ENCODE results near the gene PSMC3IP. TPM values are rescaled to one million over a fixed set of nuclear protein-coding genes. Genes with fewer than 3 reads are reported as not detected.

Gene PSMC3IP
- total and polyA plus RNA-seq, 9 donors, result 5.4 to 13.5 (median 11.8) TPM

- no peak for DNase-seq
- peaks cover 10% of the 10 kb centered on the region for H3K4me1 ChIP-seq (ENCODE audit: control insufficient read depth, insufficient read depth, low read length)
- H3K27me3 ChIP-seq (ENCODE audit: control insufficient read depth, insufficient read depth, low read length), result no peaks in the 10 kb centered on the region
- WGBS (ENCODE audit: insufficient coverage), result 61% methylated on average over 2 of the region's 3 CpGs
- no peaks in the 10 kb centered on the region for H3K36me3 ChIP-seq (ENCODE audit: control insufficient read depth, insufficient read depth, low read length)
- H3K9me3 ChIP-seq (replicated peaks; ENCODE audit: control insufficient read depth, low read depth, low read length), result no peaks in the 10 kb centered on the region
- no peak overlapping the region for H3K4me3 ChIP-seq (ENCODE audit: low read length)
- H3K27ac ChIP-seq (ENCODE audit: low read length), result no peak overlapping the region
Observed at GRCh38 chr17:42529061-42529460, 48.5 kb downstream of the PSMC3IP start.

GRCh38 chr17:42527932-42528331 is 49.6 kb downstream of the PSMC3IP start:
- no peaks in the 10 kb centered on the region for H3K9me3 ChIP-seq (replicated peaks; ENCODE audit: control insufficient read depth, low read depth, low read length)
- DNase-seq, result no peak
- H3K4me1 ChIP-seq (ENCODE audit: control insufficient read depth, insufficient read depth, low read length), result peaks cover 13% of the 10 kb centered on the region
- WGBS (ENCODE audit: insufficient coverage), result 100% methylated on average over 2 of the region's 6 CpGs
- H3K36me3 ChIP-seq (ENCODE audit: control insufficient read depth, insufficient read depth, low read length), result peaks cover 3% of the 10 kb centered on the region
- no peak overlapping the region for H3K27ac ChIP-seq (ENCODE audit: low read length)
- H3K27me3 ChIP-seq (ENCODE audit: control insufficient read depth, insufficient read depth, low read length), result no peaks in the 10 kb centered on the region
- H3K4me3 ChIP-seq (ENCODE audit: low read length), result no peak overlapping the region

- Histone ChIP-seq H3K9me3 (replicated peaks; ENCODE audit: control insufficient read depth, low read depth, low read length) (no peaks in the 10 kb centered on the region), H3K27me3 (ENCODE audit: control insufficient read depth, insufficient read depth, low read length) (no peaks in the 10 kb centered on the region), H3K36me3 (ENCODE audit: control insufficient read depth, insufficient read depth, low read length) (peaks cover 20% of the 10 kb centered on the region), H3K27ac (ENCODE audit: low read length) (peak overlapping the region; percentile 13), H3K4me3 (ENCODE audit: low read length) (no peak overlapping the region), H3K4me1 (ENCODE audit: control insufficient read depth, insufficient read depth, low read length) (peaks cover 29% of the 10 kb centered on the region)
- DNase-seq, result no peak
- 60% methylated on average over 1 of the region's 6 CpGs for WGBS (ENCODE audit: insufficient coverage)
Observed at GRCh38 chr17:42526031-42526444, 51.5 kb downstream of the PSMC3IP start.

GRCh38 chr17:42525221-42525620 is 52.3 kb downstream of the PSMC3IP start:
- Histone ChIP-seq H3K4me1 (ENCODE audit: control insufficient read depth, insufficient read depth, low read length) (peaks cover 37% of the 10 kb centered on the region), H3K36me3 (ENCODE audit: control insufficient read depth, insufficient read depth, low read length) (peaks cover 20% of the 10 kb centered on the region), H3K27me3 (ENCODE audit: control insufficient read depth, insufficient read depth, low read length) (no peaks in the 10 kb centered on the region), H3K9me3 (replicated peaks; ENCODE audit: control insufficient read depth, low read depth, low read length) (no peaks in the 10 kb centered on the region), H3K4me3 (ENCODE audit: low read length) (no peak overlapping the region), H3K27ac (ENCODE audit: low read length) (no peak overlapping the region)
- no CpG with 5 or more reads among the region's 2 CpGs for WGBS (ENCODE audit: insufficient coverage)
- no peak for DNase-seq

GRCh38 chr17:42522798-42523278 is 54.7 kb downstream of the PSMC3IP start:
- WGBS (ENCODE audit: insufficient coverage), result 40% methylated on average over 1 of the region's 8 CpGs
- H3K27me3 ChIP-seq (ENCODE audit: control insufficient read depth, insufficient read depth, low read length), result no peaks in the 10 kb centered on the region
- H3K4me3 ChIP-seq (ENCODE audit: low read length), result no peak overlapping the region
- peaks cover 20% of the 10 kb centered on the region for H3K36me3 ChIP-seq (ENCODE audit: control insufficient read depth, insufficient read depth, low read length)
- DNase-seq, result no peak
- no peaks in the 10 kb centered on the region for H3K9me3 ChIP-seq (replicated peaks; ENCODE audit: control insufficient read depth, low read depth, low read length)
- H3K4me1 ChIP-seq (ENCODE audit: control insufficient read depth, insufficient read depth, low read length), result peaks cover 59% of the 10 kb centered on the region
- peak overlapping the region; percentile 97 for H3K27ac ChIP-seq (ENCODE audit: low read length)

Other genes starting within 250 kb of the PSMC3IP start
- 44.7 TPM for gene STAT3, start 189.3 kb downstream of the PSMC3IP start, total RNA-seq
- 10 to 100 TPM; 42.6 to 56.9 (median 48.1) TPM for gene STAT3, start 189.3 kb downstream of the PSMC3IP start, polyA plus RNA-seq (ENCODE audit: insufficient read depth in 1 of 8, insufficient read length in 8 of 8, low replicate concordance in 1 of 8)
- 206 TPM for gene CAVIN1, start 154.5 kb downstream of the PSMC3IP start, total RNA-seq
- 100 to 1,000 TPM; 249 to 334 (median 299) TPM for gene CAVIN1, start 154.5 kb downstream of the PSMC3IP start, polyA plus RNA-seq (ENCODE audit: insufficient read depth in 1 of 8, insufficient read length in 8 of 8, low replicate concordance in 1 of 8)
- gene ATP6V0A1, start 118.9 kb downstream of the PSMC3IP start, total RNA-seq, result 18.5 TPM
- 10 to 100 TPM; 16.7 to 36.4 (median 23.8) TPM for gene ATP6V0A1, start 118.9 kb downstream of the PSMC3IP start, polyA plus RNA-seq (ENCODE audit: insufficient read depth in 1 of 8, insufficient read length in 8 of 8, low replicate concordance in 1 of 8)
- gene NAGLU, start 41.5 kb downstream of the PSMC3IP start, total RNA-seq, result 17.1 TPM
- 10 to 100 TPM; 15.4 to 24.1 (median 20.8) TPM for gene NAGLU, start 41.5 kb downstream of the PSMC3IP start, polyA plus RNA-seq (ENCODE audit: insufficient read depth in 1 of 8, insufficient read length in 8 of 8, low replicate concordance in 1 of 8)
- 1.9 TPM for gene HSD17B1, start 24.8 kb downstream of the PSMC3IP start, total RNA-seq
- 1 to 10 TPM; 2.2 to 3.2 (median 2.6) TPM for gene HSD17B1, start 24.8 kb downstream of the PSMC3IP start, polyA plus RNA-seq (ENCODE audit: insufficient read depth in 1 of 8, insufficient read length in 8 of 8, low replicate concordance in 1 of 8)
- gene COASY, start 15.6 kb downstream of the PSMC3IP start, total RNA-seq, result 13.0 TPM
- gene COASY, start 15.6 kb downstream of the PSMC3IP start, polyA plus RNA-seq (ENCODE audit: insufficient read depth in 1 of 8, insufficient read length in 8 of 8, low replicate concordance in 1 of 8), result 10 to 100 TPM; 25.5 to 33.5 (median 28.7) TPM
- gene MLX, start 10.6 kb downstream of the PSMC3IP start, total RNA-seq, result 16.6 TPM
- gene MLX, start 10.6 kb downstream of the PSMC3IP start, polyA plus RNA-seq (ENCODE audit: insufficient read depth in 1 of 8, insufficient read length in 8 of 8, low replicate concordance in 1 of 8), result 10 to 100 TPM; 31.5 to 39.6 (median 35.5) TPM
- 39.1 TPM for gene RETREG3, start 31.6 kb upstream of the PSMC3IP start, total RNA-seq
- gene RETREG3, start 31.6 kb upstream of the PSMC3IP start, polyA plus RNA-seq (ENCODE audit: insufficient read depth in 1 of 8, insufficient read length in 8 of 8, low replicate concordance in 1 of 8), result 10 to 100 TPM; 27.6 to 36.1 (median 30.7) TPM
- gene TUBG1, start 32.0 kb upstream of the PSMC3IP start, total RNA-seq, result 22.2 TPM
- gene TUBG1, start 32.0 kb upstream of the PSMC3IP start, polyA plus RNA-seq (ENCODE audit: insufficient read depth in 1 of 8, insufficient read length in 8 of 8, low replicate concordance in 1 of 8), result 10 to 100 TPM; 30.7 to 43.5 (median 38.2) TPM
- gene TUBG2, start 81.6 kb upstream of the PSMC3IP start, total RNA-seq, result 8.7 TPM
- gene TUBG2, start 81.6 kb upstream of the PSMC3IP start, polyA plus RNA-seq (ENCODE audit: insufficient read depth in 1 of 8, insufficient read length in 8 of 8, low replicate concordance in 1 of 8), result 10 to 100 TPM in 7 of 8 donors, 1 to 10 TPM in 1; 10.0 to 19.2 (median 14.1) TPM
- gene PLEKHH3, start 99.3 kb upstream of the PSMC3IP start, total RNA-seq, result 44.1 TPM
- 10 to 100 TPM; 27.2 to 57.5 (median 40.6) TPM for gene PLEKHH3, start 99.3 kb upstream of the PSMC3IP start, polyA plus RNA-seq (ENCODE audit: insufficient read depth in 1 of 8, insufficient read length in 8 of 8, low replicate concordance in 1 of 8)
- gene CCR10, start 104.1 kb upstream of the PSMC3IP start, total RNA-seq, result 1.0 TPM
- 1 to 10 TPM; 1.2 to 2.9 (median 1.5) TPM for gene CCR10, start 104.1 kb upstream of the PSMC3IP start, polyA plus RNA-seq (ENCODE audit: insufficient read depth in 1 of 8, insufficient read length in 8 of 8, low replicate concordance in 1 of 8)
- gene CNTNAP1, start 104.8 kb upstream of the PSMC3IP start, total RNA-seq, result 8.1 TPM
- 10 to 100 TPM in 6 of 8 donors, 1 to 10 TPM in 2; 9.0 to 15.7 (median 13.1) TPM for gene CNTNAP1, start 104.8 kb upstream of the PSMC3IP start, polyA plus RNA-seq (ENCODE audit: insufficient read depth in 1 of 8, insufficient read length in 8 of 8, low replicate concordance in 1 of 8)
- 20.4 TPM for gene EZH1, start 167.3 kb upstream of the PSMC3IP start, total RNA-seq
- gene EZH1, start 167.3 kb upstream of the PSMC3IP start, polyA plus RNA-seq (ENCODE audit: insufficient read depth in 1 of 8, insufficient read length in 8 of 8, low replicate concordance in 1 of 8), result 10 to 100 TPM; 15.6 to 21.8 (median 18.0) TPM
- 35.9 TPM for gene RAMP2, start 183.5 kb upstream of the PSMC3IP start, total RNA-seq
- gene RAMP2, start 183.5 kb upstream of the PSMC3IP start, polyA plus RNA-seq (ENCODE audit: insufficient read depth in 1 of 8, insufficient read length in 8 of 8, low replicate concordance in 1 of 8), result 10 to 100 TPM; 56.8 to 87.2 (median 73.2) TPM
- gene VPS25, start 195.7 kb upstream of the PSMC3IP start, total RNA-seq, result 41.0 TPM
- 10 to 100 TPM; 28.7 to 40.0 (median 32.6) TPM for gene VPS25, start 195.7 kb upstream of the PSMC3IP start, polyA plus RNA-seq (ENCODE audit: insufficient read depth in 1 of 8, insufficient read length in 8 of 8, low replicate concordance in 1 of 8)
- gene WNK4, start 202.9 kb upstream of the PSMC3IP start, total RNA-seq, result 0.09 TPM
- gene WNK4, start 202.9 kb upstream of the PSMC3IP start, polyA plus RNA-seq (ENCODE audit: insufficient read depth in 1 of 8, insufficient read length in 8 of 8, low replicate concordance in 1 of 8), result 1 to 10 TPM in 3 of 8 donors, under 1 TPM in 5; 0.20 to 1.2 (median 0.67) TPM
- gene COA3, start 221.0 kb upstream of the PSMC3IP start, total RNA-seq, result 84.1 TPM
- 10 to 100 TPM; 53.6 to 63.9 (median 59.5) TPM for gene COA3, start 221.0 kb upstream of the PSMC3IP start, polyA plus RNA-seq (ENCODE audit: insufficient read depth in 1 of 8, insufficient read length in 8 of 8, low replicate concordance in 1 of 8)
- gene CNTD1, start 221.1 kb upstream of the PSMC3IP start, total RNA-seq, result 0.04 TPM
- 1 to 10 TPM in 3 of 8 donors, under 1 TPM in 5; 0.37 to 1.6 (median 0.81) TPM for gene CNTD1, start 221.1 kb upstream of the PSMC3IP start, polyA plus RNA-seq (ENCODE audit: insufficient read depth in 1 of 8, insufficient read length in 8 of 8, low replicate concordance in 1 of 8)
- 37.7 TPM for gene BECN1, start 246.6 kb upstream of the PSMC3IP start, total RNA-seq
- gene BECN1, start 246.6 kb upstream of the PSMC3IP start, polyA plus RNA-seq (ENCODE audit: insufficient read depth in 1 of 8, insufficient read length in 8 of 8, low replicate concordance in 1 of 8), result 10 to 100 TPM; 39.8 to 53.5 (median 45.1) TPM